Aortic smooth muscle cell (primary cell): ENCODE data around the gene CEACAM18. TPM values are rescaled to one million over a fixed set of nuclear protein-coding genes. Genes with fewer than 3 reads are reported as not detected.

Experiments
- total RNA-seq: library from RNA; depleted of rRNA; stranded (reverse); fragments of >200 nt; gene quantifications from 2 replicates; pipeline ENCODE4 v1.2.3, GENCODE V29; 2014

Gene CEACAM18
- total RNA-seq, result not detected in 2 replicates

GRCh38 chr19:51478381-51479234, at the start of gene CEACAM18:
TSS of gene CEACAM18 (plus strand) at chr19:51478539.

GRCh38 chr19:51458051-51458645, 20.2 kb upstream of the CEACAM18 start, which contains the start of gene SIGLEC8:
TSS of gene SIGLEC8 (minus strand) at chr19:51458454. CDS start at chr19:51458387, 67 bp downstream.

GRCh38 chr19:51501594-51502263, 23.4 kb downstream of the CEACAM18 start, which contains the start of gene SIGLEC12:
TSS of gene SIGLEC12 (minus strand) at chr19:51501800. CDS start at chr19:51501733, 67 bp downstream.

GRCh38 chr19:51531349-51532315, 53.3 kb downstream of the CEACAM18 start, which contains the start of gene SIGLEC6:
TSS of gene SIGLEC6 (minus strand) at chr19:51531670. CDS start at chr19:51531648, 22 bp downstream.

Other genes starting within 250 kb of the CEACAM18 start
- gene SIGLECL1, start 227.5 kb upstream of the CEACAM18 start, total RNA-seq, result not detected in 2 replicates
- not detected in 2 replicates for gene IGLON5, start 166.9 kb upstream of the CEACAM18 start, total RNA-seq
- gene VSIG10L, start 136.4 kb upstream of the CEACAM18 start, total RNA-seq, result 0.25 and 0.26 TPM in 2 replicates
- 121 and 171 TPM in 2 replicates for gene ETFB, start 112.2 kb upstream of the CEACAM18 start, total RNA-seq
- not detected in 2 replicates for gene CLDND2, start 109.5 kb upstream of the CEACAM18 start, total RNA-seq
- gene NKG7, start 105.9 kb upstream of the CEACAM18 start, total RNA-seq, result not detected in 2 replicates
- gene LIM2, start 90.6 kb upstream of the CEACAM18 start, total RNA-seq, result not detected in 2 replicates
- gene C19orf84, start 87.9 kb upstream of the CEACAM18 start, total RNA-seq, result not detected in 2 replicates
- gene SIGLEC10, start 60.9 kb upstream of the CEACAM18 start, total RNA-seq, result not detected in 2 replicates
- not detected in 2 replicates for gene SIGLEC8, start 20.1 kb upstream of the CEACAM18 start, total RNA-seq
- not detected in 2 replicates for gene SIGLEC12, start 23.3 kb downstream of the CEACAM18 start, total RNA-seq
- not detected in 2 replicates for gene SIGLEC6, start 53.1 kb downstream of the CEACAM18 start, total RNA-seq
- gene ZNF175, start 92.7 kb downstream of the CEACAM18 start, total RNA-seq, result 3.4 and 4.5 TPM in 2 replicates
- not detected in 2 replicates for gene SIGLEC5, start 151.9 kb downstream of the CEACAM18 start, total RNA-seq
- gene SIGLEC14, start 168.3 kb downstream of the CEACAM18 start, total RNA-seq, result not detected in 2 replicates
- 4.8 and 8.1 TPM in 2 replicates for gene SPACA6, start 214.8 kb downstream of the CEACAM18 start, total RNA-seq
- not detected in 2 replicates for gene HAS1, start 245.5 kb downstream of the CEACAM18 start, total RNA-seq